GM13976 (cell line): ENCODE measurements around the gene MCTP1.

ENCODE experiments used
- DNase-seq: peaks from one replicate; pipeline ENCODE4 v3.0.0; 2012; ENCODE audit warnings: low spot score
- in situ Hi-C: fragments of 300-500 bp; cut with MboI; formaldehyde crosslinking; loops from one replicate; pipeline ENCODE4 v1.12.0; 2022; ENCODE audit warnings: low sequenced_read_pairs, mixed read lengths, inconsistent platforms; ENCODE audit not compliant: unreplicated experiment
- TF ChIP-seq, protein P1 (sequence below): IDR thresholded peaks from 2 replicates; pipeline ENCODE4 v1.5.1; 2012; ENCODE audit warnings: borderline replicate concordance, mild to moderate bottlenecking; ENCODE audit not compliant: insufficient read depth; ENCODE audit errors: extremely low read depth, missing control alignments, control extremely low read depth

The MCTP1 gene

DNA sequence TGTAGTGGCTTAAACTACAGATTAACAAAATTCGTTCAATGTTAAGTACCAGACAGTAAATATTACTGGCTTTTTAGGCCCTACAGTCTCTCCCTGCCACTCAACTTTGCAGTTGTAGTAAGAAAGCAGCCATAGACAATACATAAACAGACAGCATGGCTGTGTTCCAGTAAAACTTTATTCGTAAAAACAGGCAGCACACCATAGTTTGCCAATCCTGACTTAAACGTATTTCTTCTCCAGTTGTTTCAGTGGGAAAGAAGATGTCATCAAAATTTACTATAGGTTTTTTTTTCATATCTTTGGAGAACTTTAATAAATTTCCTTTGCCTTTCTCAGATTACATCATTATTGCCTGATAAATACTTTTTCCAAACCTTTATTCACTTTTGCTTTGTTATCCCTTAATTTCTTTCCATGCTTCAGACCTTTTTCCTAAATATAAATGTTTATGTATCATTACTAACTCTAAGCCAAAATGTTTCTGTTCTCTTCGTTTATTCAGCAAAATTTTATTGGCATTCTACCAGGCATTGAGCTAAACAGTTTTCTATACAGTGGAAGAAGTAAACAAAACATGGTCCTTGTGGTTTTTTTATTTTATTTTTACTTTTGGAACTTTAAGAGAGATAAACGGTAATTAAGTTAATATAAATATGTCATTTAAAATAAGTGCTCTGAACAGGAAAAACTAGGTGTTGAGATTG, 601.9 kb downstream of the MCTP1 start:
- TF ChIP-seq, protein P1, sequence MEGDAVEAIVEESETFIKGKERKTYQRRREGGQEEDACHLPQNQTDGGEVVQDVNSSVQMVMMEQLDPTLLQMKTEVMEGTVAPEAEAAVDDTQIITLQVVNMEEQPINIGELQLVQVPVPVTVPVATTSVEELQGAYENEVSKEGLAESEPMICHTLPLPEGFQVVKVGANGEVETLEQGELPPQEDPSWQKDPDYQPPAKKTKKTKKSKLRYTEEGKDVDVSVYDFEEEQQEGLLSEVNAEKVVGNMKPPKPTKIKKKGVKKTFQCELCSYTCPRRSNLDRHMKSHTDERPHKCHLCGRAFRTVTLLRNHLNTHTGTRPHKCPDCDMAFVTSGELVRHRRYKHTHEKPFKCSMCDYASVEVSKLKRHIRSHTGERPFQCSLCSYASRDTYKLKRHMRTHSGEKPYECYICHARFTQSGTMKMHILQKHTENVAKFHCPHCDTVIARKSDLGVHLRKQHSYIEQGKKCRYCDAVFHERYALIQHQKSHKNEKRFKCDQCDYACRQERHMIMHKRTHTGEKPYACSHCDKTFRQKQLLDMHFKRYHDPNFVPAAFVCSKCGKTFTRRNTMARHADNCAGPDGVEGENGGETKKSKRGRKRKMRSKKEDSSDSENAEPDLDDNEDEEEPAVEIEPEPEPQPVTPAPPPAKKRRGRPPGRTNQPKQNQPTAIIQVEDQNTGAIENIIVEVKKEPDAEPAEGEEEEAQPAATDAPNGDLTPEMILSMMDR = no peak
- in situ Hi-C loops = no loop called here
- no peak for DNase-seq

DNA sequence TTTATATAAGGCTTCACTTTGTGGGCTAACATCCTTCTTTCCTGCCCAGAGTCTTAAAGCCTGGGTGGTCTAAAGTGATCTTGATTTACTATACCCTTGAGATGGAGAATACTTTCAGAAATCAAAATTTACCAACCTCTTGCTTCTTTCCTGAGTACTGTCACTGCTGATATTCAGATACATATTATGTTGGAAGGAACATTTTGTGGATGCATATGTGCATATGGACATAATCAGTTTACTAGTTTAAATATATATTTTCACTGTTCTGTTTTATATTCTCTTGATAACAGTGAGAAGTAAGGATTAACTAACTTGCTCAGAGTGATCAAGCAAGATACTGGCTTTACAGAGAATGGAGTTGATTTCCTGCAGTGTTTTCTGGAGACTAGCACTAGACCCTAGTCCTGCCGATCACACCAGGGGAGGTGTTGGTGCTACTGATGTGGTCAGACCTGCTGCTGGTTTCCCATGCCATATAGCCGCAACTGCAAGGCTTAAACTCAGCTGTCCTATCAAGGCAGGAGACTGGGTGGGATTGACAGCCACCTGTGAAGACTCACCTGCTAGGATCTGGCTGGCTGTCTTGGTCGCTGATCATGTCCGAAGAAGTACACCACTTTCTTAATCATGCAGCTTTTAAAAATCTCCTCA, 608.8 kb downstream of the MCTP1 start:
- in situ Hi-C loops = no loop called here
- no peak for DNase-seq
- TF ChIP-seq, protein P1 = no peak

DNA sequence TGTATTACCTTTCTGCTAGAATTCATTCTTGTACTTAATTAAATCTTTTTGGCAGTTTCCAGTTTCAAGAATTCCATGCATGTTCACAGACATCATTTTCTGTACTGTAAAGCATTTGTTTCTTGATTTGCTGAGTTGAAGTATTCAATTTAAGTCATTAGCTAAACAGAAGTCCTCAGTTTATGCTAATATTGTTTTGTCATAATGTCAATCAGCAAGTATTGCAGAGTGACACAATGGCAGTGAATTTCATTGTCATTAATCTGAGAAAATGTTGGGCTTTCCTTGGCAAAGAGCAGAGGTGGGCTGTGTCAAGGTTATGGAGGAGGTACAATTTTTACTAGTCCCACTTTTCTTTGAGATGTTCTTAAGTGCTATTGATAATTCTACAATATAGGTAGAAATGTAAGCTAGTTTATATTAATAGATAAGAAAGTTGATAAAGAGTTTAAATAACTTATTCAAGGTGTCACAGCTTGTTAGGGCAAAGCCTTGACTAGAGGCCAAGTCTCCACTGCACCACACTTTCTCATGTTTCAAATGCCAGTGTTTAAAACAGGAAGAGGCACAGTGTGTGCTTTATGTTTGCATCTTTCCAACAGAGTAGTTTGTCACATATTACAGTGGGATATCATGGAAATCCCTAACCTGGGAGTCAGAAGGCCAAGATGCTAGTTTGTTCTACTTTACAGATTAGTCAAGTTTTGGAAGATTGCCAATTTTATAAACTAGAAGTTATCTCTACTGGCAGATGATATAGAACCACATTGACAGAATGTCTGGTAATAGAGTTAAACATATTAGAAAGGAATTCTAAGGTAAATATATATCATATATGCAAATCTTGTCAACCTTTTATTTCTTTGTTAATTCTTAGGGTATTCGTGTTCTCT, 610.2 kb downstream of the MCTP1 start:
- DNase-seq = no peak
- TF ChIP-seq, protein P1 = no peak
- in situ Hi-C loops = no loop called here

- DNase-seq = no peak
- in situ Hi-C loops = no loop called here
- TF ChIP-seq, protein P1 = no peak
These were observed 612.1 kb downstream of the MCTP1 start for GRCh38 chr5:94672746-94673145.

DNA sequence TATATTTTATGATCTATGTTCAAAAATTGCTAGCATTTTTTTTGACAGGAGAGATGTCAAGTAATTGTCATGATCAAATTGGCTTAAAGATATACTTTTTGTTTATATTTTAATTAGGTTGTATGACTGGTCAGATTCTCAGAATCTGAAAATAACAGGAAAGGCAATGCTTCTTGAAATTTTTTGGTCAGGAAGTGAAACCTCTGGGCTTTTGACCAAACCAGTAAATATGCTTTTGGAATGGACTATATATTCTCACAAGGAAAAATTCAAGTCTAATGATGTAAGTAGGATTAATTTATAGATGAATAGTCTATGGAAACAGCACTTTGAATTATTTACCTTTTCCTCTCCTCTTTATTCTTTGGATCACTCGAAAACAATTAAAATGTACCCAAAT, 614.2 kb downstream of the MCTP1 start:
- TF ChIP-seq, protein P1 = no peak
- in situ Hi-C loops = no loop called here
- no peak for DNase-seq

- DNase-seq = no peak
- TF ChIP-seq, protein P1 = no peak
- in situ Hi-C loops = no loop called here
These were observed 617.0 kb downstream of the MCTP1 start for GRCh38 chr5:94667937-94668336.
